GM23248 (cell line): ENCODE measurements around the gene SHB.

ENCODE experiments used
- EZH2 ChIP-seq: fragments of 200-600 bp; sonication (generic); IDR thresholded peaks from 2 replicates; pipeline ENCODE4 v1.6.1; 2018; ENCODE audit warnings: antibody characterized with exemption, mild to moderate bottlenecking; ENCODE audit not compliant: insufficient read depth, poor library complexity, severe bottlenecking
- EZH2phosphoT487 ChIP-seq: fragments of 200-600 bp; sonication (generic); IDR thresholded peaks from 2 replicates; pipeline ENCODE4 v1.6.1; 2018; ENCODE audit warnings: antibody characterized with exemption, moderate library complexity, mild to moderate bottlenecking, low read depth; ENCODE audit not compliant: insufficient read depth

GRCh38 chr9:37927132-37927531 is 141.9 kb downstream of the SHB start:
- no peak for TF ChIP-seq EZH2phosphoT487
- no peak for TF ChIP-seq EZH2
